Measurements from ENCODE around the gene TTC39A.
A peak's percentile ranks its signal among the peaks of the same experiment; 100 is the strongest.

Gene TTC39A

DNA sequence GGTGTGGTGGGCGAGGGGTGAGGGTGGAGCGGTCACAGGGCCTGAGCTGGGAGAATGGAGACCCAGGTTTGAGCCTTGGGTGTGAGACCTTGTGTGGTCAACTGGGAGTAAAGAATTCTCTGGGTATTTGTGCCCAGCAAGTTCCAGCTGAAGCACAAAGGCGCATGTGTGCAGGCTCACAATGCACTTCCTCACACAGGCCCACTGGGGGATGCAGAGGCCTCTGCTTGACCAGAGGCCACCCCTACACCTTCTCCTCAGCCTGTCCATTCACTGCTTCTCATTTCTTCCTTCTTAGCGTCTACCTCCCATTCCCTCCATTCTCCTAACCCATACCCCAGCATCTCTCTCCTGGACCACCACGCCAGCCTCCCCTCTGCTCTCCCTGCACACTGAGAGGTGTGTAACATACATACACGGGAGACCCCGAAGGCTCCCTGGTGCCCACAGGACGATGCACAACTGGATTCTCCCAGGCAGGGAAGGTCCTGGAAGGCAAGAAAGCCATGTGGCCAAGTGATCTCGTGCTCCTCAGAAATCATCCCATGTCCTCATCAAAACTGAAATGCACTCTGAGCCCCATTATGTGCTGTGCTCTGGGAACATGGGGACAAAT, 12.3 kb upstream of the TTC39A start:
- Histone ChIP-seq H3K79me2 (ENCODE audit: insufficient read depth, low read length) (no peaks in the 10 kb centered on the region), H3K9me3 (ENCODE audit: insufficient read depth, low read length) (no peaks in the 10 kb centered on the region), H3K4me3 (ENCODE audit: insufficient read depth, low read length, poor library complexity, severe bottlenecking) (no peak overlapping the region), H3K4me2 (ENCODE audit: low read depth, low read length, poor library complexity, severe bottlenecking) (no peak overlapping the region), H4K20me1 (ENCODE audit: low read depth, low read length) (no peaks in the 10 kb centered on the region), H3F3A (ENCODE audit: insufficient read depth) (no peaks in the 10 kb centered on the region), H3K9me2 (replicated peaks; ENCODE audit: insufficient read depth, low read length) (no peaks in the 10 kb centered on the region), H3K36me3 (ENCODE audit: low read length) (no peaks in the 10 kb centered on the region), H3K27ac (ENCODE audit: low read depth, low read length) (no peak overlapping the region), H2AFZ (ENCODE audit: low read depth, low read length, severe bottlenecking) (no peak overlapping the region), H3K9ac (ENCODE audit: low read length) (no peak overlapping the region), H3K27me3 (ENCODE audit: low read length) (no peaks in the 10 kb centered on the region)
- no peak for TF ChIP-seq EZH2phosphoT487 (conservative IDR thresholded peaks at IDR 0.05; ENCODE audit: low read length)
- TF ChIP-seq, protein P1, sequence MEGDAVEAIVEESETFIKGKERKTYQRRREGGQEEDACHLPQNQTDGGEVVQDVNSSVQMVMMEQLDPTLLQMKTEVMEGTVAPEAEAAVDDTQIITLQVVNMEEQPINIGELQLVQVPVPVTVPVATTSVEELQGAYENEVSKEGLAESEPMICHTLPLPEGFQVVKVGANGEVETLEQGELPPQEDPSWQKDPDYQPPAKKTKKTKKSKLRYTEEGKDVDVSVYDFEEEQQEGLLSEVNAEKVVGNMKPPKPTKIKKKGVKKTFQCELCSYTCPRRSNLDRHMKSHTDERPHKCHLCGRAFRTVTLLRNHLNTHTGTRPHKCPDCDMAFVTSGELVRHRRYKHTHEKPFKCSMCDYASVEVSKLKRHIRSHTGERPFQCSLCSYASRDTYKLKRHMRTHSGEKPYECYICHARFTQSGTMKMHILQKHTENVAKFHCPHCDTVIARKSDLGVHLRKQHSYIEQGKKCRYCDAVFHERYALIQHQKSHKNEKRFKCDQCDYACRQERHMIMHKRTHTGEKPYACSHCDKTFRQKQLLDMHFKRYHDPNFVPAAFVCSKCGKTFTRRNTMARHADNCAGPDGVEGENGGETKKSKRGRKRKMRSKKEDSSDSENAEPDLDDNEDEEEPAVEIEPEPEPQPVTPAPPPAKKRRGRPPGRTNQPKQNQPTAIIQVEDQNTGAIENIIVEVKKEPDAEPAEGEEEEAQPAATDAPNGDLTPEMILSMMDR (IDR thresholded peaks at IDR 0.05; ENCODE audit: insufficient read depth, low read length, poor library complexity, severe bottlenecking) = no peak

DNA sequence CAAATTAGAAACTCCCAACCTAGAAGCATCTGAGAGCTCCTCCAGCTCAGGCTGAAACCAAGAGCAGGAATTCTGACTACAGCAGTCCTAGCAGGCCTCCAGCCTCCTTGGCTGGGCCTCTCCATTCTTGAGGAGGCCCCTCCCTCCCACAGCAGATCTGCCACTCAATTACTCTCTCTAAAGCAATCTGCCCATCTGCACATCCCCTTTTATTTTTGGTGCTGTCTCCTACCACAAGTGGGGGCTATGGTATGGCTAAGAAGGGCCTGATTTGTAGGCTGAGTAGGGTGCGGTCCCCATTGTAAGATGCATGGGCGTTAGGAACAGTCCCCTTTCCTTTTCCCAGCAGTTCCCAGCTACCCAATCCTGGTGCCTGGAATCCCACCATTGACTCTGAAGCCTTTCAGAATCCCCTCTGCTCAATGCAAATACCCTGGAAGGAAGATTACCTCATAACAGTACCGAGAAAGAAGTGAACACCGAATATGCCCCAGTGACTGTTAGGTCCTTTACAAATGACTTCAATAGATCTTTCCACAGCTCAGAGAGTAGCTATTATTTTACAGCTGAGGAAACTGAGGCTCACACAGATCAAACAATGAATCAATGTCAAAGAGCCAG, 11.6 kb upstream of the TTC39A start:
- H3K9me3 ChIP-seq (ENCODE audit: insufficient read depth, low read length) = no peaks in the 10 kb centered on the region
- H2AFZ ChIP-seq (ENCODE audit: low read depth, low read length, severe bottlenecking) = no peak overlapping the region
- H3F3A ChIP-seq (ENCODE audit: insufficient read depth) = no peaks in the 10 kb centered on the region
- TF ChIP-seq, protein P1 (IDR thresholded peaks at IDR 0.05; ENCODE audit: insufficient read depth, low read length, poor library complexity, severe bottlenecking) = peak; percentile 29
- TF ChIP-seq EZH2phosphoT487 (conservative IDR thresholded peaks at IDR 0.05; ENCODE audit: low read length) = no peak
- H3K36me3 ChIP-seq (ENCODE audit: low read length) = no peaks in the 10 kb centered on the region
- no peaks in the 10 kb centered on the region for H3K79me2 ChIP-seq (ENCODE audit: insufficient read depth, low read length)
- no peak overlapping the region for H3K4me3 ChIP-seq (ENCODE audit: insufficient read depth, low read length, poor library complexity, severe bottlenecking)
- H3K27ac ChIP-seq (ENCODE audit: low read depth, low read length) = no peak overlapping the region
- H3K27me3 ChIP-seq (ENCODE audit: low read length) = no peaks in the 10 kb centered on the region
- H3K9ac ChIP-seq (ENCODE audit: low read length) = no peak overlapping the region
- no peak overlapping the region for H3K4me2 ChIP-seq (ENCODE audit: low read depth, low read length, poor library complexity, severe bottlenecking)
- H4K20me1 ChIP-seq (ENCODE audit: low read depth, low read length) = no peaks in the 10 kb centered on the region
- no peaks in the 10 kb centered on the region for H3K9me2 ChIP-seq (replicated peaks; ENCODE audit: insufficient read depth, low read length)

DNA sequence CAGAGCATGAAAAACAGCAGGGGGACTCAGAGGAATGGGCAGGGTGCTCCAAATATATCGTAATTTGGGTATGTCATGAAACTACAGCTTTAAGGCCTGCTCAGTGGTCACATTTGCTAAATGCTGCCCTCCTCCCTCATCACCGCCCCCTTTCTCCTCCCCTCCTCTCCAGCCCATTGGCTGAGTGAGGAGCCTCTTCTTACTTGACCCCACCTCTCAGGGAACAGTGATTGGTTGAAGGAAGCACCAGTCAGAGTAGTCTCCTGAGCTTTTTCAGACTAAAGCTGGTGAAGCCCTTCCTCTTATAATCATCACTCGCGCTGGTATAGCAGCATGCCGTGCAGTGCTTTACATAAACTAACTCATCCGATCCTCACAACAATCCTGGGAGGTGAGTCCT, 10.0 kb upstream of the TTC39A start:
- H3K9me2 ChIP-seq (replicated peaks; ENCODE audit: insufficient read depth, low read length) = no peaks in the 10 kb centered on the region
- H3K9ac ChIP-seq (ENCODE audit: low read length) = no peak overlapping the region
- no peaks in the 10 kb centered on the region for H4K20me1 ChIP-seq (ENCODE audit: low read depth, low read length)
- H3K9me3 ChIP-seq (ENCODE audit: insufficient read depth, low read length) = no peaks in the 10 kb centered on the region
- no peak overlapping the region for H3K4me3 ChIP-seq (ENCODE audit: insufficient read depth, low read length, poor library complexity, severe bottlenecking)
- TF ChIP-seq, protein P1 (IDR thresholded peaks at IDR 0.05; ENCODE audit: insufficient read depth, low read length, poor library complexity, severe bottlenecking) = no peak
- no peak for TF ChIP-seq EZH2phosphoT487 (conservative IDR thresholded peaks at IDR 0.05; ENCODE audit: low read length)
- H3K4me2 ChIP-seq (ENCODE audit: low read depth, low read length, poor library complexity, severe bottlenecking) = no peak overlapping the region
- no peaks in the 10 kb centered on the region for H3F3A ChIP-seq (ENCODE audit: insufficient read depth)
- H3K27ac ChIP-seq (ENCODE audit: low read depth, low read length) = no peak overlapping the region
- H2AFZ ChIP-seq (ENCODE audit: low read depth, low read length, severe bottlenecking) = no peak overlapping the region
- no peaks in the 10 kb centered on the region for H3K79me2 ChIP-seq (ENCODE audit: insufficient read depth, low read length)
- H3K36me3 ChIP-seq (ENCODE audit: low read length) = no peaks in the 10 kb centered on the region
- H3K27me3 ChIP-seq (ENCODE audit: low read length) = no peaks in the 10 kb centered on the region
